ENCODE measurements around the gene EMC7. TPM values are rescaled to one million over a fixed set of nuclear protein-coding genes. Genes with fewer than 3 reads are reported as not detected.
A peak's percentile ranks its signal among the peaks of the same experiment; 100 is the strongest.

Gene EMC7
- polyA plus RNA-seq = 68.2 to 101 TPM (median 77.3 TPM) in 3 replicates
- 149 TPM for polyA plus RNA-seq (2011; ENCODE audit: low read depth)
- 51.3 and 82.7 TPM in 2 replicates for polyA plus RNA-seq (2011; cell fraction: cytosol; rRNA removed)
- polyA plus RNA-seq (2011; cell fraction: nucleus; rRNA removed) = 82.1 and 105 TPM in 2 replicates
- polyA plus RNA-seq (2012; ENCODE audit: low replicate concordance) = 80.0 and 104 TPM in 2 replicates
- polyA minus RNA-seq = 18.0 to 36.0 TPM (median 22.1 TPM) in 3 replicates
- polyA minus RNA-seq (2011; cell fraction: cytosol; rRNA and poly(A)+ RNA removed) = 20.0 TPM
- polyA minus RNA-seq (2011; cell fraction: nucleus; rRNA and poly(A)+ RNA removed) = 15.0 and 20.9 TPM in 2 replicates

DNA sequence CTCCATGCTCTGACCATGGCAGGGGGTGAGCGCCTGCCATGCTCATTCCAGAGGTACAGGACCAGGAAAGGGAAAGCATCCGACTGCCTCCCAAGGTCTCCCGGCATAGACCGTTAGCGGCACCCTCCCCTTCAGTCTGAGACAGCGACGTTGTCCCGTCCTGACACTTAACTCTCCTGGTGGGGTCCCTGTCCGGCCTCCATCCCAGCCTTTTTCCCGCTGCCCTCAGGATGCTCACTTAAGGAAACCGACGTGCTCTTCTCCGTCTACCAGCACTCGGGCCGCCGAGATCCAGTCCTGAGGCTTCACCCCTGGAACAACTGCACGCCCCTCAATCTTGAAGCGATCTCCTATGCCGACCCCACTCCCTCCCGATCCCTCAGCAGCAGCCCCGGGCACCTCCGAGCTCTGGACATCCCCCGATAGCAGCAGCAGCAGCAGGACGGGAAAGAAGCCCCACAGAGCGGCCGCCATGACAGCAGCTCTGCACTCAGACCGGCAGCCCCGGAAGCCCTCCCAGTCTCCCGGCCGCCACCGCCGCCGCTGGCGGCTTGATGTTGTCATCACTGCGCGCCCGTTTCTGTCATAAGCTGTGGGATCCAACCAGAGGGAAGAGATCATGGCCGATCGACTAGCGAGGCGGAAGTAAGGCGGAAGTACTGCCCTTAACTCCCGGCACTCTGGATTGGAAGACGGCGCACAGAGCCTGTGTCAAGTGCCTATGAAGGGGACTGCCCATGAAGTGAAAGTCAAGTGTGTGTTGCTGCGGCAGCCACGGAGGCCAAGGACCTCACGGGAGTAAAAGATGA lies at the start of gene EMC7, which contains the start of gene PGBD4:
TSS of gene EMC7 (minus strand) at position 497 of the 809 bp plus-strand sequence. CDS start at position 474, 23 bp downstream.
TSS of gene PGBD4 (plus strand) at position 718 of the 809 bp plus-strand sequence. CDS start 449 bp downstream, outside the sequence.
- peak; percentile 97 for FAIRE-seq
- Histone ChIP-seq H3K4me2 (ENCODE audit: control insufficient read depth, extremely low read depth, insufficient read depth, low read depth, low read length) (peak within 1 kb of the TSS; percentile 93), H3K4me1 (ENCODE audit: control insufficient read depth, extremely low read depth, insufficient read depth, low read length) (peaks cover 14% of the 10 kb centered on the region), H3K27me3 (ENCODE audit: control insufficient read depth, extremely low read depth, insufficient read depth, low read length) (no peaks in the 10 kb centered on the region), H3K9ac (ENCODE audit: control insufficient read depth, extremely low read depth, insufficient read depth, low read length) (peak within 1 kb of the TSS; percentile 82), H2AFZ (ENCODE audit: control insufficient read depth, low read length) (peak within 1 kb of the TSS; percentile 98), H4K20me1 (ENCODE audit: control insufficient read depth, extremely low read depth, insufficient read depth, low read length) (no peaks in the 10 kb centered on the region), H3K27ac (ENCODE audit: control insufficient read depth, insufficient read depth, low read length) (peak within 1 kb of the TSS; percentile 95), H3K4me3 (ENCODE audit: control insufficient read depth in 2 of 3, extremely low read depth in 1 of 3, insufficient read depth in 2 of 3, low read depth in 1 of 3, low read length in 3 of 3) (peak within 1 kb of the TSS; percentile 62 to 98 (median 94)), H3K9me3 (ENCODE audit: control insufficient read depth, low read depth, low read length) (no peaks in the 10 kb centered on the region), H3K36me3 (ENCODE audit: control insufficient read depth in 2 of 2, extremely low read depth in 1 of 2, insufficient read depth in 2 of 2, low read length in 2 of 2) (no peaks in the 10 kb centered on the region), H3K79me2 (ENCODE audit: control insufficient read depth, insufficient read depth, low read length) (peaks cover 43% of the 10 kb centered on the region), H3K9me1 (ENCODE audit: control insufficient read depth, extremely low read depth, insufficient read depth, low read length) (no peaks in the 10 kb centered on the region)
- DNase-seq (ENCODE audit: low read depth, low spot score) = peak; percentile 94
- dilution Hi-C loops (cut with MboI; ENCODE audit: extremely low pct_ligation_motif_present, low sequenced_read_pairs) = no loop called here
- TF ChIP-seq, protein P1, sequence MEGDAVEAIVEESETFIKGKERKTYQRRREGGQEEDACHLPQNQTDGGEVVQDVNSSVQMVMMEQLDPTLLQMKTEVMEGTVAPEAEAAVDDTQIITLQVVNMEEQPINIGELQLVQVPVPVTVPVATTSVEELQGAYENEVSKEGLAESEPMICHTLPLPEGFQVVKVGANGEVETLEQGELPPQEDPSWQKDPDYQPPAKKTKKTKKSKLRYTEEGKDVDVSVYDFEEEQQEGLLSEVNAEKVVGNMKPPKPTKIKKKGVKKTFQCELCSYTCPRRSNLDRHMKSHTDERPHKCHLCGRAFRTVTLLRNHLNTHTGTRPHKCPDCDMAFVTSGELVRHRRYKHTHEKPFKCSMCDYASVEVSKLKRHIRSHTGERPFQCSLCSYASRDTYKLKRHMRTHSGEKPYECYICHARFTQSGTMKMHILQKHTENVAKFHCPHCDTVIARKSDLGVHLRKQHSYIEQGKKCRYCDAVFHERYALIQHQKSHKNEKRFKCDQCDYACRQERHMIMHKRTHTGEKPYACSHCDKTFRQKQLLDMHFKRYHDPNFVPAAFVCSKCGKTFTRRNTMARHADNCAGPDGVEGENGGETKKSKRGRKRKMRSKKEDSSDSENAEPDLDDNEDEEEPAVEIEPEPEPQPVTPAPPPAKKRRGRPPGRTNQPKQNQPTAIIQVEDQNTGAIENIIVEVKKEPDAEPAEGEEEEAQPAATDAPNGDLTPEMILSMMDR (optimal IDR thresholded peaks at IDR 0.05 in 1 of 3, IDR thresholded peaks at IDR 0.05 in 1 of 3, conservative IDR thresholded peaks at IDR 0.05 in 1 of 3; ENCODE audit: extremely low read depth in 1 of 3, insufficient read depth in 2 of 3, low read length in 3 of 3) = no peak
- no peak for TF ChIP-seq EZH2 (IDR thresholded peaks at IDR 0.05; ENCODE audit: low read length)

DNA sequence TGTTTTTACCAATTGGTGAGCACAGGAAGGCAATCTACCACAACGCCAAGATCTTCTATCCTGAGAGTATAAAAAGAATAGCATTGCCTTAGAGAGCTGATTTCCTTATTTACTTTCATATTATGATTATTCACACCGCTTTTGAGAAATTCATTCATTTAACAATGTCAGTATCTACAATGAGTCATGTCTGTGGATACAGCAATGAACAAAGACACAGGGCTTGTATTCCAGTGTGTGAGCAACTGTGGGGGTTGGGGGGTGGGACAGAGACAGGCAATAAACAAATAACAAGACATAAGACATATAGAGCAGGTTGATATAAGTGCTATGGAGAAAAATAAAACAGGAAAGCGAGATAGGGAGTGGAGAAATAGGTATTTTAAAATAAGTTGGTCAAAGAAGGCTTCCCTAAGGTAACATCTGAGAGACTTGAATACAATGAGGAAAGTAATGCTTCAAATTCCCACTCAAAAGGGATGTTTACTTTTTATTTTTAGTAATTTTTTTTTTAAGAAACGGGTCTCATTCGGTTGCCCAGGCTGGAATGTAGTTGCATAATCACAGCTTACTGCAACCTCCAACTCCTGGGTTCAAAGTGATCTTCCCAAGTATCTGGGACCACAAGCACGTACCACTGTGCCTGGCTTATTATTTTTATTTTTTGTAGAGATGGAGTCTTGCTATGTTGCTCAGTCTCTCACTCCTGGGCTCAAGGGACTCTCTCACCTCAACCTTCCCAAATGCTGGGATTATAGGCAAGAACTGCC lies 45.9 kb upstream of the EMC7 start:
- H3K9ac ChIP-seq (ENCODE audit: control insufficient read depth, extremely low read depth, insufficient read depth, low read length) = no peak overlapping the region
- no peaks in the 10 kb centered on the region for H3K4me1 ChIP-seq (ENCODE audit: control insufficient read depth, extremely low read depth, insufficient read depth, low read length)
- H3K9me1 ChIP-seq (ENCODE audit: control insufficient read depth, extremely low read depth, insufficient read depth, low read length) = no peaks in the 10 kb centered on the region
- H3K4me2 ChIP-seq (ENCODE audit: control insufficient read depth, extremely low read depth, insufficient read depth, low read depth, low read length) = no peak overlapping the region
- H4K20me1 ChIP-seq (ENCODE audit: control insufficient read depth, extremely low read depth, insufficient read depth, low read length) = no peaks in the 10 kb centered on the region
- no peak overlapping the region for H3K27ac ChIP-seq (ENCODE audit: control insufficient read depth, insufficient read depth, low read length)
- no peaks in the 10 kb centered on the region for H3K27me3 ChIP-seq (ENCODE audit: control insufficient read depth, extremely low read depth, insufficient read depth, low read length)
- H3K36me3 ChIP-seq (ENCODE audit: control insufficient read depth in 2 of 2, extremely low read depth in 1 of 2, insufficient read depth in 2 of 2, low read length in 2 of 2) = peaks cover 10 to 21% of the 10 kb centered on the region in 2 experiments
- FAIRE-seq (no peak), DNase-seq (ENCODE audit: low read depth, low spot score) (no peak)
- no peaks in the 10 kb centered on the region for H3K9me3 ChIP-seq (ENCODE audit: control insufficient read depth, low read depth, low read length)
- H2AFZ ChIP-seq (ENCODE audit: control insufficient read depth, low read length) = no peak overlapping the region
- no peak for TF ChIP-seq EZH2 (IDR thresholded peaks at IDR 0.05; ENCODE audit: low read length)
- TF ChIP-seq, protein P1 (optimal IDR thresholded peaks at IDR 0.05 in 1 of 3, IDR thresholded peaks at IDR 0.05 in 1 of 3, conservative IDR thresholded peaks at IDR 0.05 in 1 of 3; ENCODE audit: extremely low read depth in 1 of 3, insufficient read depth in 2 of 3, low read length in 3 of 3) = no peak
- no peaks in the 10 kb centered on the region for H3K79me2 ChIP-seq (ENCODE audit: control insufficient read depth, insufficient read depth, low read length)
- H3K4me3 ChIP-seq (ENCODE audit: control insufficient read depth in 2 of 3, extremely low read depth in 1 of 3, insufficient read depth in 2 of 3, low read depth in 1 of 3, low read length in 3 of 3) = no peak overlapping the region
- dilution Hi-C loops (cut with MboI; ENCODE audit: extremely low pct_ligation_motif_present, low sequenced_read_pairs) = no loop called here
